OCI-LY7 (cell line): ENCODE data around the gene KRT12.

ENCODE experiments used
- EZH2phosphoT487 ChIP-seq: fragments of 200-600 bp; sonication (generic); IDR thresholded peaks from 2 replicates; pipeline ENCODE4 v1.6.1; 2018; ENCODE audit warnings: low read depth, borderline replicate concordance, mild to moderate bottlenecking, mixed run types, antibody characterized with exemption, low read length, moderate library complexity, mixed read lengths
- TF ChIP-seq, protein P1 (sequence below): fragments of 200-600 bp; sonication (generic); conservative IDR thresholded peaks from 2 replicates; pipeline ENCODE4 v1.5.1; 2014; ENCODE audit warnings: mild to moderate bottlenecking, antibody characterized with exemption, low read length, moderate library complexity, mixed read lengths

DNA sequence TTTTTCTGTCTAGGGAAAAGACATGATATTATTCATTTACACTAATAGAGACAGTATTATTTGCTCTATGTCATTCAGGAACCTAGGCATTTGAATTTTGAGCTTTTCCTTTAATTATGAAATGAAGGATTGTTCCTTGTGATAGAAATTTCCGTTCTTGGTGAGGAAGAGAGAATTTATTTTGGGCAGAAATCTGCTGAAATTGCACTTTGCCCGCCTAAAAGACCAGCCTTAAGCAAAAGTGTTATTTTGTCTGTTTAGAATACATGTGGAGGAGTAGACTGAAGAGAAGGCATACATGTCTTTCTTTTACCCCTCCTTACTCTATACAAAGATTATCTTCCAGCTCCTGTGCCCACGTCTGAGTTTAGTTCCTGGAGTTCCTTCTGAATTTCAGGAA is 27.8 kb downstream of the KRT12 start:
- TF ChIP-seq, protein P1, sequence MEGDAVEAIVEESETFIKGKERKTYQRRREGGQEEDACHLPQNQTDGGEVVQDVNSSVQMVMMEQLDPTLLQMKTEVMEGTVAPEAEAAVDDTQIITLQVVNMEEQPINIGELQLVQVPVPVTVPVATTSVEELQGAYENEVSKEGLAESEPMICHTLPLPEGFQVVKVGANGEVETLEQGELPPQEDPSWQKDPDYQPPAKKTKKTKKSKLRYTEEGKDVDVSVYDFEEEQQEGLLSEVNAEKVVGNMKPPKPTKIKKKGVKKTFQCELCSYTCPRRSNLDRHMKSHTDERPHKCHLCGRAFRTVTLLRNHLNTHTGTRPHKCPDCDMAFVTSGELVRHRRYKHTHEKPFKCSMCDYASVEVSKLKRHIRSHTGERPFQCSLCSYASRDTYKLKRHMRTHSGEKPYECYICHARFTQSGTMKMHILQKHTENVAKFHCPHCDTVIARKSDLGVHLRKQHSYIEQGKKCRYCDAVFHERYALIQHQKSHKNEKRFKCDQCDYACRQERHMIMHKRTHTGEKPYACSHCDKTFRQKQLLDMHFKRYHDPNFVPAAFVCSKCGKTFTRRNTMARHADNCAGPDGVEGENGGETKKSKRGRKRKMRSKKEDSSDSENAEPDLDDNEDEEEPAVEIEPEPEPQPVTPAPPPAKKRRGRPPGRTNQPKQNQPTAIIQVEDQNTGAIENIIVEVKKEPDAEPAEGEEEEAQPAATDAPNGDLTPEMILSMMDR = no peak
- no peak for TF ChIP-seq EZH2phosphoT487
